Natural killer cell (primary cell): ENCODE data around the gene CDCA3. TPM values are rescaled to one million over a fixed set of nuclear protein-coding genes. Genes with fewer than 3 reads are reported as not detected.
A peak's percentile ranks its signal among the peaks of the same experiment; 100 is the strongest.

ENCODE experiments used
- ATAC-seq, 3 donors: fragments of 150-1000 bp in 2 of 3; fragments of 200-7000 bp in 1 of 3; cut with Tn5 transposase; 1 replicate in 1 of 3; 2 replicates in 2 of 3; pipeline ENCODE4 v1.10.0; 2021; ENCODE audit warnings: mild to moderate bottlenecking in 2 of 3, moderate library complexity in 2 of 3
- DNase-seq, 2 donors: peaks; one replicate each; pipeline versions ENCODE4 v3.0.0 to v3.0.0-alpha.2; 2013 to 2021; ENCODE audit warnings: mixed read lengths in 1 of 2
- H3K27ac ChIP-seq: one replicate; pipeline ENCODE4 v1.5.1; 2013; ENCODE audit warnings: mild to moderate bottlenecking, low read length
- H3K27me3 ChIP-seq: one replicate; pipeline ENCODE4 v1.6.1; 2013; ENCODE audit warnings: low read length; ENCODE audit not compliant: control insufficient read depth, insufficient read depth
- H3K36me3 ChIP-seq: one replicate; pipeline ENCODE4 v1.6.1; 2013; ENCODE audit warnings: low read length; ENCODE audit not compliant: control insufficient read depth, insufficient read depth
- H3K4me1 ChIP-seq: one replicate; pipeline ENCODE4 v1.6.1; 2013; ENCODE audit warnings: low read length; ENCODE audit not compliant: control insufficient read depth, insufficient read depth
- H3K4me3 ChIP-seq: one replicate; pipeline ENCODE4 v1.5.1; 2013; ENCODE audit warnings: low read length
- H3K9me3 ChIP-seq: one replicate; pipeline ENCODE4 v1.6.1; 2013; ENCODE audit warnings: low read length; ENCODE audit not compliant: control insufficient read depth, insufficient read depth
- H3K27ac Mint-ChIP-seq, 2 donors: one replicate each; pipeline ENCODE4 v1.8.0; 2022; ENCODE audit warnings: mild to moderate bottlenecking in 2 of 2, mixed read lengths in 2 of 2, moderate library complexity in 1 of 2
- H3K27me3 Mint-ChIP-seq, 2 donors: one replicate each; pipeline ENCODE4 v1.8.0; 2022; ENCODE audit warnings: low read depth in 2 of 2, mixed read lengths in 2 of 2
- H3K36me3 Mint-ChIP-seq: one replicate; pipeline ENCODE4 v1.8.0; 2022; ENCODE audit warnings: mixed read lengths
- H3K4me1 Mint-ChIP-seq, 2 donors: one replicate each; pipeline ENCODE4 v1.8.0; 2022; ENCODE audit warnings: mixed read lengths in 2 of 2
- H3K4me3 Mint-ChIP-seq: one replicate; pipeline ENCODE4 v1.8.0; 2022; ENCODE audit warnings: mild to moderate bottlenecking, moderate library complexity, mixed read lengths
- H3K9me3 Mint-ChIP-seq, 2 donors: one replicate each; pipeline ENCODE4 v1.8.0; 2022; ENCODE audit warnings: mixed read lengths in 2 of 2
- CTCF ChIP-seq: fragments of 200-600 bp; IDR thresholded peaks from one replicate; pipeline ENCODE4 v1.8.0; 2022; ENCODE audit warnings: antibody characterized with exemption
- WGBS: methylation state at CpG from one replicate; pipeline ENCODE4 v1.1.7; 2013; ENCODE audit warnings: missing lambda C conversion rate; ENCODE audit not compliant: insufficient coverage; 5-methylcytosine and 5-hydroxymethylcytosine counted together
- intact Hi-C: fragments of 100-400 bp; cut with micrococcal nuclease; formaldehyde crosslinking; loops from one replicate; pipeline ENCODE4 v1.14.2; 2022
- total RNA-seq, 4 donors: library from RNA; stranded (reverse); fragments of 120-200 nt in 1 of 4; gene quantifications; one replicate each; pipeline versions ENCODE4 v1.2.3 to v1.2.4, GENCODE V29; 2013 to 2022

Gene CDCA3
- total RNA-seq, 3 donors from 2014 or later (not counting 1 experiment from before 2014, with no cell fraction given): 1.4 to 3.3 (median 1.4) TPM

- H3K27me3 ChIP-seq: no peaks in the 10 kb centered on the region
- H3K27me3 Mint-ChIP-seq: no peaks in the 10 kb centered on the region
- H3K4me1 Mint-ChIP-seq: peaks cover 0 to 6% of the 10 kb centered on the region in 2 donors
- WGBS: 95% methylated on average over 2 of the region's 2 CpGs
- intact Hi-C loops: no loop called here
- ATAC-seq: no peak
- no peak for TF ChIP-seq CTCF
- H3K4me1 ChIP-seq: no peaks in the 10 kb centered on the region
- no peak overlapping the region for H3K4me3 ChIP-seq
- H3K9me3 ChIP-seq: no peaks in the 10 kb centered on the region
- H3K36me3 Mint-ChIP-seq: peaks cover 6% of the 10 kb centered on the region
- peaks cover 70% of the 10 kb centered on the region for H3K36me3 ChIP-seq
- H3K9me3 Mint-ChIP-seq: no peaks in the 10 kb centered on the region
- no peak for DNase-seq
- no peak overlapping the region for H3K27ac ChIP-seq
- H3K27ac Mint-ChIP-seq: no peak overlapping the region
- H3K4me3 Mint-ChIP-seq: no peak overlapping the region
Observed at GRCh38 chr12:6858799-6859198, 7.7 kb upstream of the CDCA3 start.

GRCh38 chr12:6855322-6855721 is 4.2 kb upstream of the CDCA3 start:
- Histone ChIP-seq H3K36me3 (peaks cover 43% of the 10 kb centered on the region), H3K27me3 (no peaks in the 10 kb centered on the region), H3K4me3 (no peak overlapping the region), H3K4me1 (peaks cover 19% of the 10 kb centered on the region), H3K27ac (no peak overlapping the region), H3K9me3 (no peaks in the 10 kb centered on the region)
- H3K9me3 Mint-ChIP-seq: no peaks in the 10 kb centered on the region
- ATAC-seq (no peak), DNase-seq (no peak)
- intact Hi-C loops: no loop called here
- H3K36me3 Mint-ChIP-seq: no peaks in the 10 kb centered on the region
- no peaks in the 10 kb centered on the region for H3K27me3 Mint-ChIP-seq
- peaks cover 8 to 34% of the 10 kb centered on the region in 2 donors for H3K4me1 Mint-ChIP-seq
- 96% methylated on average over 14 of the region's 14 CpGs for WGBS
- no peak overlapping the region for H3K27ac Mint-ChIP-seq
- no peak overlapping the region for H3K4me3 Mint-ChIP-seq
- TF ChIP-seq CTCF: no peak

- H3K9me3 Mint-ChIP-seq: no peaks in the 10 kb centered on the region
- Histone ChIP-seq H3K4me3 (no peak overlapping the region), H3K9me3 (no peaks in the 10 kb centered on the region), H3K36me3 (peaks cover 33% of the 10 kb centered on the region), H3K27ac (no peak overlapping the region), H3K4me1 (peaks cover 22% of the 10 kb centered on the region), H3K27me3 (no peaks in the 10 kb centered on the region)
- intact Hi-C loops: no loop called here
- H3K36me3 Mint-ChIP-seq: no peaks in the 10 kb centered on the region
- H3K27ac Mint-ChIP-seq: peak overlapping the region; percentile 21 to 95
- DNase-seq (no peak), ATAC-seq (no peak)
- TF ChIP-seq CTCF: no peak
- 96% methylated on average over 6 of the region's 6 CpGs for WGBS
- H3K4me1 Mint-ChIP-seq: peaks cover 8 to 43% of the 10 kb centered on the region in 2 donors
- H3K4me3 Mint-ChIP-seq: peak overlapping the region; percentile 66
- no peaks in the 10 kb centered on the region for H3K27me3 Mint-ChIP-seq
Observed at GRCh38 chr12:6854036-6854435, 3.0 kb upstream of the CDCA3 start.

GRCh38 chr12:6853626-6854025 is 2.5 kb upstream of the CDCA3 start:
- no peaks in the 10 kb centered on the region for H3K9me3 Mint-ChIP-seq
- DNase-seq: no peak
- intact Hi-C loops: no loop called here
- peak overlapping the region; percentile 66 for H3K4me3 Mint-ChIP-seq
- peaks cover 29% of the 10 kb centered on the region for H3K36me3 ChIP-seq
- H3K4me1 Mint-ChIP-seq: peaks cover 8 to 43% of the 10 kb centered on the region in 2 donors
- H3K27me3 Mint-ChIP-seq: no peaks in the 10 kb centered on the region
- no peaks in the 10 kb centered on the region for H3K27me3 ChIP-seq
- WGBS: 100% methylated on average over 1 of the region's 1 CpG
- H3K27ac Mint-ChIP-seq: peak overlapping the region; percentile 21 to 95
- no peak overlapping the region for H3K27ac ChIP-seq
- no peak for ATAC-seq
- H3K9me3 ChIP-seq: no peaks in the 10 kb centered on the region
- no peak for TF ChIP-seq CTCF
- H3K4me1 ChIP-seq: peaks cover 22% of the 10 kb centered on the region
- H3K36me3 Mint-ChIP-seq: no peaks in the 10 kb centered on the region
- H3K4me3 ChIP-seq: no peak overlapping the region
